ENCODE measurements around the gene ADPRS. TPM values are rescaled to one million over a fixed set of nuclear protein-coding genes. Genes with fewer than 3 reads are reported as not detected.

ADPRS gene
- total and polyA plus RNA-seq, 2 experiments from 2014 or later = 42.0 to 70.3 TPM

- no peaks in the 10 kb centered on the region for H3K9me2 ChIP-seq (ENCODE audit: insufficient read depth)
- H3K9ac ChIP-seq = no peak overlapping the region
- H2AFZ ChIP-seq = no peak overlapping the region
- no peak for DNase-seq
- in situ Hi-C loops (cut with MboI) = no loop called here
- H3F3A ChIP-seq (ENCODE audit: insufficient read depth) = peaks cover 19% of the 10 kb centered on the region
- H3K27ac ChIP-seq = no peak overlapping the region
- H3K9me3 ChIP-seq (ENCODE audit: low read depth) = no peaks in the 10 kb centered on the region
- H4K20me1 ChIP-seq (ENCODE audit: insufficient read depth) = peaks cover 5% of the 10 kb centered on the region; the same call in 1 of the 2 replicates
- H3K4me2 ChIP-seq (ENCODE audit: unreplicated experiment) = no peak overlapping the region
- H3K79me2 ChIP-seq (ENCODE audit: insufficient read depth) = peaks cover 38% of the 10 kb centered on the region
- WGBS, 2 experiments (ENCODE audit: low coverage in 1 of 2, low lambda C conversion rate in 2 of 2, missing lambda C conversion rate in 2 of 2) = 92 to 95% methylated on average over 9 of the region's 9 CpGs
- TF ChIP-seq EZH2 (IDR thresholded peaks at IDR 0.05; ENCODE audit: insufficient read depth, poor library complexity, severe bottlenecking) (no peak), EZH2phosphoT487 (IDR thresholded peaks at IDR 0.05; ENCODE audit: insufficient read depth, low read depth) (no peak)
- H3K4me1 ChIP-seq (ENCODE audit: insufficient read depth) = peaks cover 5% of the 10 kb centered on the region; the same call in 1 of the 2 replicates
- H3K36me3 ChIP-seq (ENCODE audit: low read depth) = peaks cover 20% of the 10 kb centered on the region
- H3K27me3 ChIP-seq (replicated peaks; ENCODE audit: insufficient read depth) = no peaks in the 10 kb centered on the region
- H3K4me3 ChIP-seq = no peak overlapping the region
These were observed 4.1 kb downstream of the ADPRS start for GRCh38 chr1:36092798-36093185.

- no peaks in the 10 kb centered on the region for H3K27me3 ChIP-seq (replicated peaks; ENCODE audit: insufficient read depth)
- H3F3A ChIP-seq (ENCODE audit: insufficient read depth) = peaks cover 19% of the 10 kb centered on the region
- no peak overlapping the region for H3K27ac ChIP-seq
- no peaks in the 10 kb centered on the region for H3K9me2 ChIP-seq (ENCODE audit: insufficient read depth)
- no peak overlapping the region for H3K4me3 ChIP-seq
- H3K79me2 ChIP-seq (ENCODE audit: insufficient read depth) = peaks cover 38% of the 10 kb centered on the region
- peaks cover 5% of the 10 kb centered on the region; the same call in 1 of the 2 replicates for H4K20me1 ChIP-seq (ENCODE audit: insufficient read depth)
- no peak for DNase-seq
- WGBS, 2 experiments (ENCODE audit: low coverage in 1 of 2, low lambda C conversion rate in 2 of 2, missing lambda C conversion rate in 2 of 2) = 84 to 88% methylated on average over 7 of the region's 7 CpGs
- peaks cover 5% of the 10 kb centered on the region; the same call in 1 of the 2 replicates for H3K4me1 ChIP-seq (ENCODE audit: insufficient read depth)
- in situ Hi-C loops (cut with MboI) = no loop called here
- no peak overlapping the region for H3K9ac ChIP-seq
- TF ChIP-seq EZH2 (IDR thresholded peaks at IDR 0.05; ENCODE audit: insufficient read depth, poor library complexity, severe bottlenecking) (no peak), EZH2phosphoT487 (IDR thresholded peaks at IDR 0.05; ENCODE audit: insufficient read depth, low read depth) (no peak)
- H3K9me3 ChIP-seq (ENCODE audit: low read depth) = no peaks in the 10 kb centered on the region
- no peak overlapping the region for H2AFZ ChIP-seq
- H3K4me2 ChIP-seq (ENCODE audit: unreplicated experiment) = no peak overlapping the region
- peaks cover 20% of the 10 kb centered on the region for H3K36me3 ChIP-seq (ENCODE audit: low read depth)
These were observed 4.5 kb downstream of the ADPRS start for GRCh38 chr1:36093226-36093625.

GRCh38 chr1:36093929-36094328, 5.2 kb downstream of the ADPRS start:
- Histone ChIP-seq H3K36me3 (ENCODE audit: low read depth) (peaks cover 20% of the 10 kb centered on the region), H3K27me3 (replicated peaks; ENCODE audit: insufficient read depth) (no peaks in the 10 kb centered on the region), H4K20me1 (ENCODE audit: insufficient read depth) (peaks cover 5% of the 10 kb centered on the region; the same call in 1 of the 2 replicates), H3K9ac (0 out of 2 replicates have a peak overlapping the region, but pooled peaks have one; percentile 0), H2AFZ (no peak overlapping the region), H3K9me3 (ENCODE audit: low read depth) (no peaks in the 10 kb centered on the region), H3K9me2 (ENCODE audit: insufficient read depth) (no peaks in the 10 kb centered on the region), H3K4me1 (ENCODE audit: insufficient read depth) (peaks cover 5% of the 10 kb centered on the region; the same call in 1 of the 2 replicates), H3K27ac (no peak overlapping the region), H3K4me2 (ENCODE audit: unreplicated experiment) (no peak overlapping the region), H3K79me2 (ENCODE audit: insufficient read depth) (peaks cover 37% of the 10 kb centered on the region), H3F3A (ENCODE audit: insufficient read depth) (peaks cover 19% of the 10 kb centered on the region), H3K4me3 (no peak overlapping the region)
- TF ChIP-seq EZH2 (IDR thresholded peaks at IDR 0.05; ENCODE audit: insufficient read depth, poor library complexity, severe bottlenecking) (no peak), EZH2phosphoT487 (IDR thresholded peaks at IDR 0.05; ENCODE audit: insufficient read depth, low read depth) (no peak)
- in situ Hi-C loops (cut with MboI) = no loop called here
- WGBS, 2 experiments (ENCODE audit: low coverage in 1 of 2, low lambda C conversion rate in 2 of 2, missing lambda C conversion rate in 2 of 2) = 81 to 89% methylated on average over 3 of the region's 3 CpGs
- no peak for DNase-seq

GRCh38 chr1:36094621-36095061, 5.9 kb downstream of the ADPRS start:
- no peak overlapping the region for H3K4me3 ChIP-seq
- no peaks in the 10 kb centered on the region for H3K9me3 ChIP-seq (ENCODE audit: low read depth)
- in situ Hi-C loops (cut with MboI) = no loop called here
- peaks cover 19% of the 10 kb centered on the region for H3F3A ChIP-seq (ENCODE audit: insufficient read depth)
- 0 out of 2 replicates have a peak overlapping the region, but pooled peaks have one; percentile 0 for H3K9ac ChIP-seq
- peaks cover 30% of the 10 kb centered on the region for H3K79me2 ChIP-seq (ENCODE audit: insufficient read depth)
- no peak for TF ChIP-seq EZH2 (IDR thresholded peaks at IDR 0.05; ENCODE audit: insufficient read depth, poor library complexity, severe bottlenecking)
- TF ChIP-seq EZH2phosphoT487 (IDR thresholded peaks at IDR 0.05; ENCODE audit: insufficient read depth, low read depth) = no peak
- H3K27ac ChIP-seq = no peak overlapping the region; the same call in 1 of the 2 replicates
- H3K4me1 ChIP-seq (ENCODE audit: insufficient read depth) = peaks cover 5% of the 10 kb centered on the region; the same call in 1 of the 2 replicates
- peaks cover 20% of the 10 kb centered on the region for H3K36me3 ChIP-seq (ENCODE audit: low read depth)
- WGBS, 2 experiments (ENCODE audit: low coverage in 1 of 2, low lambda C conversion rate in 2 of 2, missing lambda C conversion rate in 2 of 2) = 29 to 30% methylated on average over 8 of the region's 8 CpGs
- no peaks in the 10 kb centered on the region for H3K27me3 ChIP-seq (replicated peaks; ENCODE audit: insufficient read depth)
- H4K20me1 ChIP-seq (ENCODE audit: insufficient read depth) = peaks cover 5% of the 10 kb centered on the region; the same call in 1 of the 2 replicates
- H3K9me2 ChIP-seq (ENCODE audit: insufficient read depth) = no peaks in the 10 kb centered on the region
- DNase-seq = peak; percentile 68
- H3K4me2 ChIP-seq (ENCODE audit: unreplicated experiment) = no peak overlapping the region
- no peak overlapping the region for H2AFZ ChIP-seq

Measured in GM23248 (cell line).